Activated naive CD4-positive, alpha-beta T cell treated with Interleukin-2 at 50 U/mL for 16 hours (primary cell): ENCODE measurements around the gene GLIS1.

Experiments
- DNase-seq: peaks from one replicate; pipeline ENCODE4 v3.0.0-alpha.2; 2020

Gene GLIS1

GRCh38 chr1:53501065-53502005 is 237.6 kb downstream of the GLIS1 start:
- no peak for DNase-seq

- no peak for DNase-seq
Measured at GRCh38 chr1:53500204-53501064, 238.5 kb downstream of the GLIS1 start.

- no peak for DNase-seq
Measured at GRCh38 chr1:53499257-53500203, 239.4 kb downstream of the GLIS1 start.

GRCh38 chr1:53498555-53499131 is 240.3 kb downstream of the GLIS1 start:
- DNase-seq, result no peak

GRCh38 chr1:53495633-53496345 is 243.2 kb downstream of the GLIS1 start:
- no peak for DNase-seq

GRCh38 chr1:53490351-53490750 is 248.6 kb downstream of the GLIS1 start:
- DNase-seq, result no peak

GRCh38 chr1:53486395-53487026 is 252.5 kb downstream of the GLIS1 start:
- no peak for DNase-seq

GRCh38 chr1:53485478-53486394 is 253.2 kb downstream of the GLIS1 start:
- DNase-seq, result peak; percentile 52

GRCh38 chr1:53484705-53485477 is 254.1 kb downstream of the GLIS1 start:
- DNase-seq, result no peak

GRCh38 chr1:53483656-53484055 is 255.3 kb downstream of the GLIS1 start:
- DNase-seq, result no peak

GRCh38 chr1:53483170-53483569 is 255.8 kb downstream of the GLIS1 start:
- no peak for DNase-seq

- no peak for DNase-seq
Measured at GRCh38 chr1:53482441-53483153, 256.4 kb downstream of the GLIS1 start.

- no peak for DNase-seq
Measured at GRCh38 chr1:53481456-53481855, 257.5 kb downstream of the GLIS1 start.

GRCh38 chr1:53480678-53481077 is 258.3 kb downstream of the GLIS1 start:
- no peak for DNase-seq

GRCh38 chr1:53478502-53478818 is 260.5 kb downstream of the GLIS1 start:
- DNase-seq, result no peak

GRCh38 chr1:53477651-53478501 is 261.1 kb downstream of the GLIS1 start:
- DNase-seq, result no peak

GRCh38 chr1:53476579-53476978 is 262.4 kb downstream of the GLIS1 start:
- DNase-seq, result no peak

GRCh38 chr1:53475664-53476063 is 263.3 kb downstream of the GLIS1 start:
- no peak for DNase-seq
